ENCODE measurements around the gene ELF2.
"Not testable (repeated sequence)": the region's sequence is repeated elsewhere in the genome, so short reads cannot be mapped to it uniquely, and the experiment has no call there.

Gene ELF2

DNA sequence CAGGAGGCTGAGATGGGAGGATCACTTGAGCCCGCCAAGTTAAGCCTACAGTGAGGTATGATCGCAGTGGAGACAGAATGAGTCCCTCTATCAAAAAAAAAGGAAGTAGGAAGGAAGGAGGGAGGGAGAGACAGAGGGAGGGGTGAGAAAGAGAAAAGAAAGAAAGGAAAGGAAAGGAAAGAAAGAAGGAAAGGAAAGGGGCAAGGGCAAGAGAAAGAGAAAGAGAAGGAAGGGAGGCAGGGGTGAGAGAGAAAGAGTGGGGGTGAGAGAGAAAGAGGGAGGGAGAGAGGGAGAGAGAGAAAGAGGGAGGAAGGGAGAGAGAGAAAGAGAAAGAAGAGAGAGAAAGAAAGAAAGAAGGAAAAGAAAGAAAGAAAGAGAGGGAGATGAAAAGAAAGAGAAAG lies 13.2 kb downstream of the ELF2 start:
- Histone ChIP-seq H3F3A (ENCODE audit: control insufficient read depth, insufficient read depth) (no peaks in the 10 kb centered on the region), H3K36me3 (ENCODE audit: control insufficient read depth, low read length) (no peaks in the 10 kb centered on the region), H3K4me1 (ENCODE audit: control insufficient read depth, low read length) (peaks cover 11% of the 10 kb centered on the region), H3K4me3 (ENCODE audit: low read length) (no peak overlapping the region), H3K9me2 (replicated peaks; ENCODE audit: control insufficient read depth, low read length) (no peaks in the 10 kb centered on the region), H3K27ac (ENCODE audit: low read depth, low read length) (no peak overlapping the region), H3K79me2 (ENCODE audit: control insufficient read depth, low read length) (no peaks in the 10 kb centered on the region), H3K27me3 (ENCODE audit: control insufficient read depth, low read length) (no peaks in the 10 kb centered on the region), H4K20me1 (ENCODE audit: control insufficient read depth, insufficient read depth, low read depth, low read length) (no peaks in the 10 kb centered on the region), H3K4me2 (ENCODE audit: low read length) (no peak overlapping the region), H3K9me3 (ENCODE audit: control insufficient read depth, insufficient read depth, low read length) (no peaks in the 10 kb centered on the region)
- TF ChIP-seq EZH2phosphoT487 (IDR thresholded peaks at IDR 0.05; ENCODE audit: borderline replicate concordance, low read length), result no peak

DNA sequence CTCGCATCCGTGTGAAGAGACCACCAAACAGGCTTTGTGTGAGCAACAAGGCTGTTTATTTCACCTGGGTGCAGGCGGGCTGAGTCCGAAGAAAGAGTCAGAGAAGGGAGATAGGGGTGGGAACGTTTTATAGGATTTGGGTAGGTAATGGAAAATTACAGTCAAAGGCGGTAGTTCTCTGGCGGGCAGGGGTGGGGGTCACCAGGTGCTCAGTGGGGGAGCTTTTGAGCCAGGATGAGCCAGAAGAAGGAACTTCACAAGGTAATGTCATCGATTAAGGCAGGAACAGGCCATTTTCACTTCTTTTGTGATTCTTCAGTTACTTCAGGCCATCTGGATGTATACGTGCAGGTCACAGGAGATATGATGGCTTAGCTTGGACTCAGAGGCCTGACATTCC lies 19.0 kb downstream of the ELF2 start:
- not testable (repeated sequence) for H3K9me2 ChIP-seq (replicated peaks; ENCODE audit: control insufficient read depth, low read length); H3F3A ChIP-seq (ENCODE audit: control insufficient read depth, insufficient read depth); H4K20me1 ChIP-seq (ENCODE audit: control insufficient read depth, insufficient read depth, low read depth, low read length); H3K4me2 ChIP-seq (ENCODE audit: low read length); H3K79me2 ChIP-seq (ENCODE audit: control insufficient read depth, low read length); H3K4me3 ChIP-seq (ENCODE audit: low read length); H3K9me3 ChIP-seq (ENCODE audit: control insufficient read depth, insufficient read depth, low read length); H3K27me3 ChIP-seq (ENCODE audit: control insufficient read depth, low read length); H3K36me3 ChIP-seq (ENCODE audit: control insufficient read depth, low read length); H3K4me1 ChIP-seq (ENCODE audit: control insufficient read depth, low read length); H3K27ac ChIP-seq (ENCODE audit: low read depth, low read length)

DNA sequence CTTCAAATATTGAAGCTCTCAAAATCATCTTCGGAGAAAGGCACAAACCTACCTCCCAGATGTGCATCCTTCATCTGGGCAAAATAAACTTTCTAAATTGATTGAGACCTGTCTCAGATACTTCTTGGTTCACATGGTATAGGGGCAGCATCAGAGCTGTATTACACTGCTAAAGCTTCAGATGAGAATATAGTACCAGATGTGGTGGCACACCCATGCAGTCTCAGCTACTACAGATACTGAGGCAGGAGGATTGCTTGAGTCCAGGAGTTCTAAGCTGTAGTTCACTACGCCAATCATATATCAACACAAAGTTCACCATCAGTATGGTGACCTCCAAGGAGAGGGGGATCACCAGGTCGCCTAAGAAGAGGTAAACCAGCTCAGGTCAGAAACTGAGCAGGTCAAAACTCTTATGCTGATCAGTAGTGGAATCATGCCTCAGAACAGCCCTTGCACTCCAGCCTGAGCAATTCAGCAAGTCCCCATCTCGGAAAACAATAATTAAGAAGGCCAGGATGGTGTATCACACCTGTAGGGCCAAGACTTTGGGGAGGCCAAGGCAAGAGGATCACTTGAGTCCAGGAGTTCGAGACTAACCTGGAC lies 22.0 kb downstream of the ELF2 start:
- Histone ChIP-seq H3K4me3 (ENCODE audit: low read length) (no peak overlapping the region), H3K27me3 (ENCODE audit: control insufficient read depth, low read length) (no peaks in the 10 kb centered on the region), H3K4me2 (ENCODE audit: low read length) (no peak overlapping the region), H4K20me1 (ENCODE audit: control insufficient read depth, insufficient read depth, low read depth, low read length) (no peaks in the 10 kb centered on the region), H3K4me1 (ENCODE audit: control insufficient read depth, low read length) (no peaks in the 10 kb centered on the region), H3K79me2 (ENCODE audit: control insufficient read depth, low read length) (no peaks in the 10 kb centered on the region), H3K9me3 (ENCODE audit: control insufficient read depth, insufficient read depth, low read length) (no peaks in the 10 kb centered on the region), H3F3A (ENCODE audit: control insufficient read depth, insufficient read depth) (no peaks in the 10 kb centered on the region), H3K36me3 (ENCODE audit: control insufficient read depth, low read length) (no peaks in the 10 kb centered on the region), H3K9me2 (replicated peaks; ENCODE audit: control insufficient read depth, low read length) (no peaks in the 10 kb centered on the region), H3K27ac (ENCODE audit: low read depth, low read length) (no peak overlapping the region)
- TF ChIP-seq, protein P1, sequence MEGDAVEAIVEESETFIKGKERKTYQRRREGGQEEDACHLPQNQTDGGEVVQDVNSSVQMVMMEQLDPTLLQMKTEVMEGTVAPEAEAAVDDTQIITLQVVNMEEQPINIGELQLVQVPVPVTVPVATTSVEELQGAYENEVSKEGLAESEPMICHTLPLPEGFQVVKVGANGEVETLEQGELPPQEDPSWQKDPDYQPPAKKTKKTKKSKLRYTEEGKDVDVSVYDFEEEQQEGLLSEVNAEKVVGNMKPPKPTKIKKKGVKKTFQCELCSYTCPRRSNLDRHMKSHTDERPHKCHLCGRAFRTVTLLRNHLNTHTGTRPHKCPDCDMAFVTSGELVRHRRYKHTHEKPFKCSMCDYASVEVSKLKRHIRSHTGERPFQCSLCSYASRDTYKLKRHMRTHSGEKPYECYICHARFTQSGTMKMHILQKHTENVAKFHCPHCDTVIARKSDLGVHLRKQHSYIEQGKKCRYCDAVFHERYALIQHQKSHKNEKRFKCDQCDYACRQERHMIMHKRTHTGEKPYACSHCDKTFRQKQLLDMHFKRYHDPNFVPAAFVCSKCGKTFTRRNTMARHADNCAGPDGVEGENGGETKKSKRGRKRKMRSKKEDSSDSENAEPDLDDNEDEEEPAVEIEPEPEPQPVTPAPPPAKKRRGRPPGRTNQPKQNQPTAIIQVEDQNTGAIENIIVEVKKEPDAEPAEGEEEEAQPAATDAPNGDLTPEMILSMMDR (IDR thresholded peaks at IDR 0.05; ENCODE audit: low read depth, low read length, poor library complexity, severe bottlenecking), result no peak
- no peak for TF ChIP-seq EZH2phosphoT487 (IDR thresholded peaks at IDR 0.05; ENCODE audit: borderline replicate concordance, low read length)

DNA sequence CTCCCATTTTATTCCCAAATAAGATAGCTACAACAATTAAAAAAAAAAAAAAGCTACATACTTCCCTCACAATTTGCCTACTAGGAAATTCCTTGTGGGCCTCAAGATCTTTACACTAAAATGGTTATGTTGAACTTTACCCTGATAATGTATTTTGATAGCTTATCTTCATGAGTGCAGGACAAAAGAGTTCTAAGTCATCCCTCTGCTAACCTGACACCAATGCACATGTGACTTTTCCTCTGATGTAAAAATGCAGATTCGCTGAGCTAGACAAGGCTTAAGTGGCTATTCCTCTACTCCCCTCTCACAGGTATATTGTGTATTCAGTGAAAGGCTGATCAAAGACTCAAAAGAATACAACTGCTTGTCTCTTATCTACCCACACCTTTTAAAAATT lies 22.5 kb downstream of the ELF2 start:
- no peak overlapping the region for H3K4me3 ChIP-seq (ENCODE audit: low read length)
- no peaks in the 10 kb centered on the region for H3F3A ChIP-seq (ENCODE audit: control insufficient read depth, insufficient read depth)
- H3K79me2 ChIP-seq (ENCODE audit: control insufficient read depth, low read length), result no peaks in the 10 kb centered on the region
- H3K4me2 ChIP-seq (ENCODE audit: low read length), result no peak overlapping the region
- H3K27me3 ChIP-seq (ENCODE audit: control insufficient read depth, low read length), result no peaks in the 10 kb centered on the region
- TF ChIP-seq, protein P1 (IDR thresholded peaks at IDR 0.05; ENCODE audit: low read depth, low read length, poor library complexity, severe bottlenecking), result no peak
- TF ChIP-seq EZH2phosphoT487 (IDR thresholded peaks at IDR 0.05; ENCODE audit: borderline replicate concordance, low read length), result no peak
- H4K20me1 ChIP-seq (ENCODE audit: control insufficient read depth, insufficient read depth, low read depth, low read length), result no peaks in the 10 kb centered on the region
- H3K27ac ChIP-seq (ENCODE audit: low read depth, low read length), result no peak overlapping the region
- no peaks in the 10 kb centered on the region for H3K9me2 ChIP-seq (replicated peaks; ENCODE audit: control insufficient read depth, low read length)
- H3K9me3 ChIP-seq (ENCODE audit: control insufficient read depth, insufficient read depth, low read length), result no peaks in the 10 kb centered on the region
- H3K4me1 ChIP-seq (ENCODE audit: control insufficient read depth, low read length), result no peaks in the 10 kb centered on the region
- H3K36me3 ChIP-seq (ENCODE audit: control insufficient read depth, low read length), result no peaks in the 10 kb centered on the region
